ENCODE measurements around the gene ARID2. TPM values are rescaled to one million over a fixed set of nuclear protein-coding genes. Genes with fewer than 3 reads are reported as not detected.
A peak's percentile ranks its signal among the peaks of the same experiment; 100 is the strongest.

ARID2 gene
- total and polyA plus RNA-seq, 2 of the 13 experiments (the other 11 are each of a cell fraction or from before 2014, with no cell fraction given), result 15.9 to 22.2 TPM

- TF ChIP-seq ZNF367 (CRISPR knock-in tag; IDR thresholded peaks at IDR 0.05; ENCODE audit: borderline replicate concordance) (no peak), ZNF652 (CRISPR knock-in tag; IDR thresholded peaks at IDR 0.05; ENCODE audit: borderline replicate concordance, low read depth) (no peak), ELF4 (CRISPR knock-in tag; IDR thresholded peaks at IDR 0.05; ENCODE audit: borderline replicate concordance) (no peak), ZNF552 (CRISPR knock-in tag; IDR thresholded peaks at IDR 0.05; ENCODE audit: borderline replicate concordance) (no peak), YY1 (IDR thresholded peaks at IDR 0.05; ENCODE audit: insufficient read depth, insufficient replicate concordance, low read depth, low read length) (peak; percentile 83), ZNF235 (CRISPR knock-in tag; IDR thresholded peaks at IDR 0.05; ENCODE audit: borderline replicate concordance) (no peak), ZNF530 (CRISPR knock-in tag; IDR thresholded peaks at IDR 0.05; ENCODE audit: low read depth) (no peak), ZNF33A (CRISPR knock-in tag; IDR thresholded peaks at IDR 0.05; ENCODE audit: borderline replicate concordance) (no peak), ZNF225 (CRISPR knock-in tag; IDR thresholded peaks at IDR 0.05) (0 out of 2 replicates have a peak, but pooled peaks have one; percentile 49), NR0B2 (CRISPR knock-in tag; IDR thresholded peaks at IDR 0.05) (no peak), PRDM15 (CRISPR knock-in tag; IDR thresholded peaks at IDR 0.05) (no peak), ZNF614 (CRISPR knock-in tag; IDR thresholded peaks at IDR 0.05; ENCODE audit: borderline replicate concordance) (peak; percentile 82; the same call in 1 of the 2 replicates), ZNF224 (CRISPR knock-in tag; IDR thresholded peaks at IDR 0.05) (no peak), ZNF501 (CRISPR knock-in tag; IDR thresholded peaks at IDR 0.05) (peak; percentile 89), MEIS1 (CRISPR knock-in tag; IDR thresholded peaks at IDR 0.05; ENCODE audit: borderline replicate concordance) (peak; percentile 37; the same call in 1 of the 2 replicates), ZUFSP (CRISPR knock-in tag; IDR thresholded peaks at IDR 0.05; ENCODE audit: borderline replicate concordance) (no peak), MAF1 (CRISPR knock-in tag; IDR thresholded peaks at IDR 0.05; ENCODE audit: borderline replicate concordance) (0 out of 2 replicates have a peak, but pooled peaks have one; percentile 69), MBNL3 (CRISPR knock-in tag; conservative IDR thresholded peaks at IDR 0.05) (no peak), ZNF691 (CRISPR knock-in tag; IDR thresholded peaks at IDR 0.05; ENCODE audit: borderline replicate concordance, low read depth) (peak; percentile 89; the same call in 1 of the 2 replicates), RCOR2 (CRISPR knock-in tag; IDR thresholded peaks at IDR 0.05) (peak; percentile 28; the same call in 1 of the 2 replicates), ZNF749 (CRISPR knock-in tag; IDR thresholded peaks at IDR 0.05; ENCODE audit: borderline replicate concordance) (peak; percentile 89; the same call in 1 of the 2 replicates), CREB1 (IDR thresholded peaks at IDR 0.05) (peak; percentile 58), CREB1 (CRISPR knock-in tag; IDR thresholded peaks at IDR 0.05) (peak; percentile 70; the same call in 1 of the 2 replicates)
These were observed 775 bp upstream of the ARID2 start (continued) for GRCh38 chr12:45728630-45729232.

All from HepG2 (cell line).